GM12892 (cell line): Measurements from ENCODE around the gene ADGRD1.

Experiments
- POLR2A ChIP-seq: IDR thresholded peaks from 2 replicates; pipeline ENCODE4 v1.6.1; 2011; ENCODE audit warnings: low read depth, low read length, control low read depth
- POLR2AphosphoS5 ChIP-seq: IDR thresholded peaks from 2 replicates; pipeline ENCODE4 v1.6.1; 2011; ENCODE audit warnings: low read depth, low read length, control low read depth
- TAF1 ChIP-seq: IDR thresholded peaks from 2 replicates; pipeline ENCODE4 v1.6.1; 2011; ENCODE audit warnings: low read depth, mild to moderate bottlenecking, control low read depth, low read length, borderline replicate concordance

DNA sequence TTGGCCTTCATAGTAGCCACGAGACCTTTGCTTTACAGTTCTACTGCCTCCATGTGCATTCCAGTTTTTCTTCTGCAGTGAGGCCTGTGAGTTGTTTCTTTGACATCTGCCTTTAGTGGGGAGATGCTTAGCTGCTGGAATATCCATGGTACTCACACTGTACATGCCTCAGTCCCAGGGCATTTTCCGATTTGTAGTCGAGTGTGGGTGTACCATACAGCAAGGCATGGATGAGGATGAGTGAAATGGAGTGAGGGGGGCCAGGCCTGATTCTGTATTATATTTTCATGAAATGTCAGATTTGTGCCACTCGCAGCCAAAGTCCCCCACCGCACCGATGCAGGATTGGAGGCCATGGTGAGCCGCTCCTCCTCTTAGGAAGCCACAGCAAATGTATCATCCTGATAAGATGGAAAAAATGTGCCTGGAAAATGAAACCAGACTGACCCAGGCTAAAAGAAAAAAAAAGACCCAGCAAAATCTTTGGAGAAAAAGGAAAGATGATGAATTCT is 173.0 kb downstream of the ADGRD1 start:
- TF ChIP-seq POLR2A (no peak), POLR2AphosphoS5 (no peak), TAF1 (no peak)
